Stimulated activated CD8-positive, alpha-beta memory T cell treated with anti-CD3 and anti-CD28 coated beads, Interleukin-4, amount 100 ng/mL, for 24 hours (primary cell): ENCODE results near the gene MYO1C.
A peak's percentile ranks its signal among the peaks of the same experiment; 100 is the strongest.
"Not testable (repeated sequence)": the region's sequence is repeated elsewhere in the genome, so short reads cannot be mapped to it uniquely, and the experiment has no call there.

Source experiments
- DNase-seq: peaks from one replicate; pipeline ENCODE4 v3.0.0-alpha.2; 2020; ENCODE audit warnings: low read depth

The MYO1C gene, protein sequence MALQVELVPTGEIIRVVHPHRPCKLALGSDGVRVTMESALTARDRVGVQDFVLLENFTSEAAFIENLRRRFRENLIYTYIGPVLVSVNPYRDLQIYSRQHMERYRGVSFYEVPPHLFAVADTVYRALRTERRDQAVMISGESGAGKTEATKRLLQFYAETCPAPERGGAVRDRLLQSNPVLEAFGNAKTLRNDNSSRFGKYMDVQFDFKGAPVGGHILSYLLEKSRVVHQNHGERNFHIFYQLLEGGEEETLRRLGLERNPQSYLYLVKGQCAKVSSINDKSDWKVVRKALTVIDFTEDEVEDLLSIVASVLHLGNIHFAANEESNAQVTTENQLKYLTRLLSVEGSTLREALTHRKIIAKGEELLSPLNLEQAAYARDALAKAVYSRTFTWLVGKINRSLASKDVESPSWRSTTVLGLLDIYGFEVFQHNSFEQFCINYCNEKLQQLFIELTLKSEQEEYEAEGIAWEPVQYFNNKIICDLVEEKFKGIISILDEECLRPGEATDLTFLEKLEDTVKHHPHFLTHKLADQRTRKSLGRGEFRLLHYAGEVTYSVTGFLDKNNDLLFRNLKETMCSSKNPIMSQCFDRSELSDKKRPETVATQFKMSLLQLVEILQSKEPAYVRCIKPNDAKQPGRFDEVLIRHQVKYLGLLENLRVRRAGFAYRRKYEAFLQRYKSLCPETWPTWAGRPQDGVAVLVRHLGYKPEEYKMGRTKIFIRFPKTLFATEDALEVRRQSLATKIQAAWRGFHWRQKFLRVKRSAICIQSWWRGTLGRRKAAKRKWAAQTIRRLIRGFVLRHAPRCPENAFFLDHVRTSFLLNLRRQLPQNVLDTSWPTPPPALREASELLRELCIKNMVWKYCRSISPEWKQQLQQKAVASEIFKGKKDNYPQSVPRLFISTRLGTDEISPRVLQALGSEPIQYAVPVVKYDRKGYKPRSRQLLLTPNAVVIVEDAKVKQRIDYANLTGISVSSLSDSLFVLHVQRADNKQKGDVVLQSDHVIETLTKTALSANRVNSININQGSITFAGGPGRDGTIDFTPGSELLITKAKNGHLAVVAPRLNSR

DNA sequence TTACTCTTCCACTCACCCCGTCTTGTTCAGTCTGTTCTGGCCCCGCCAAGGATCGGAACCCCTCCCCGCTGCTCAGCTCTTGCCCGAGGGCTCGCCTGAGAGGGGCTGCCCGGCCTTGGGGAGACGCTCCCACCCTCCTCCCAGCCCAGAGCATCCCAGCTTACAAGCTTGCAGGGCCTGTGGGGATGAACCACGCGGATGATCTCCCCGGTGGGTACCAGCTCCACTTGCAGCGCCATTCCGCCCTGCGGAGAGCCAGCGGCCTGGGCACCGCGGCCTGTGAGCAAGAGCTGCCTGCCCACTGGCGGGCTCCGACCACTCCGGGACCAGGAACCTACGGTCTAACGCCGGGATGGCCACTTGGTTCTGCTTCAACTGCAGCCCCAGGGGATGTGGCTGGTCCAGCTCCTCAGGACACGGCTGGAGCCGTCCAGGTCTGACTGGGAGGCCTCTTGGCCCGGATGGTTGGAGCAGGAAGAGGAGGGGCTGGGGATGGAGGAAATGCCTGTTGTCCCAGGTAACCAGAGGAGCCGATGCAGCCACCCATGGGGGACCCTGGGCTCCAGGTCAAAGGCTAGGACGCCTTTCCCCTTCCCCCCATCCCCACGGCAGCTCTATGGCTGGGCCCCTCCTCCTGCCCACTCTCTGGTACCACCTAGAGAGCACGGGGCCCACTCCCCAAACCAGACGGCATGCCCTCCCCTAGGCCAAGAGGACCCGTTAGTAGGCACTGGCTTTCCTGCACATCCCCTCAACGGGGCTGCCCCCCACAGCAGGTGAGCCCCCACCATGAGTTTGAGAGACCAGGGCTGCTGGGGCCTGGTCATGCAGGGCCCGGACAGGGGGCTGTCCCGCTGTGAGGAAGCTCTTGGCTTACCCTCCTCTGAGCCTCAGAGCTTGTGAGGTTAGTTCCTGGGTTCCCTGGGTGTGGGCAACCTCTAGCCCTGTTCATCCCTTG, at the start of gene MYO1C:
MYO1C (minus strand) TSS at position 438 of the 958 bp plus-strand sequence; CDS start at position 239, 199 bp downstream.
- no peak for DNase-seq

- no peak for DNase-seq
Observed at GRCh38 chr17:1541367-1541904, 49.0 kb upstream of the MYO1C start.

- DNase-seq: no peak
Observed at GRCh38 chr17:1539811-1540210, 47.3 kb upstream of the MYO1C start.

DNA sequence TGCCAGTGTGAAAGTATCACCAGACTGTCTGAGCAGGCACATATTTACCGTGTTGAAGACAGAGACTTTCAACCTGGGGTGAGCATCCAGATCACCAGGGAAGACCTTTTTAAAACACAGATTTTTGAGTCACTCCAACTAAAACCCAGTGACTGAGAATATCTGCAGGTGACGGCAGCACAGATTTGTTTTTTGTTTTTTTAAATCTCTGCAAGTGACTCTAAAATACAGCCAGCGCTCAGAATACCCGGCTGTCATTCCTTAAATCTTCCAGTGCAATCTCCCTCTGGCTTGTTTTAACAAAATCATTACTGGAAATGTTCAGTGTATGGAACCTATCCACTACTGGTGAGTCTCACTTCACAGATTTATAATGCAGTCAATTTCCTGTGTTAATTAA, 43.3 kb upstream of the MYO1C start:
- DNase-seq: no peak

- no peak for DNase-seq
Observed at GRCh38 chr17:1533661-1534325, 41.3 kb upstream of the MYO1C start.

DNA sequence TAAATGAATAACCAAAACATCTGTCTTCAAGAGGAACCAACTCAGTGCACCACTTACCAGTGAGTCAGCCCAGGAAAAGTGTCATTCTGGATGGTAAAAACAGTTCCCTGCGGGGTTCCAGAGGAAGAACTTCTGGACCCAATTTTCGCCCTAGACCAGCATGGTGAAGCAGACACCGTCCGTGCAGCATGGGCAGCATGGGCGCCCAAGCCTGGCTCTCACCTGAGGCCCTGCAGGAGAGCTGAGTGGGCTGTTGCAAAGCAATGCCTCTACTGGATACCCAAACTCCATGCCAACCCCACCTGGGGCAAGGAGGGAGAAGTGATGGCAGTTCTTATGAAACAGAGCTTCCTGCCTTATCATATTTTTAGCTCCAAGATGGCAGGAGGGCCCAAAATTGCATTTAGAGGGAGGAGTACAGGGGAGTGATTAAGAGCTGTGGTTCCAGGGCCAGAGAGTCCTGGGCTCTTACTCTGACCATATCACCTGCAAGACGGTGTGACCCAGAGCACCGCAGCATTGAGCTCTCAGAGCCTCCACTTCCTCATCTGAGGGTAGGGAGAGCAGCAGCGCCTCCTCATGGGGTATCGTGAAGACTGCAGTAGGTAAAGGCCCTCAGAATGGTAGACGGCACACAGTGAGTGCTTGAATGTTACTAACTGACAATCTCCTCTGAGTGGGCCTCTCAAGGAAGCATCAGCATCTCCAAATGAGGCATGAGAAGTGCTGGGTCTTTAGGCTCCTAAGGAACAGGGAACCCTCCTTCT, 40.5 kb upstream of the MYO1C start:
- DNase-seq: peak; percentile 11

GRCh38 chr17:1529863-1530262, 37.4 kb upstream of the MYO1C start:
- DNase-seq: no peak

DNA sequence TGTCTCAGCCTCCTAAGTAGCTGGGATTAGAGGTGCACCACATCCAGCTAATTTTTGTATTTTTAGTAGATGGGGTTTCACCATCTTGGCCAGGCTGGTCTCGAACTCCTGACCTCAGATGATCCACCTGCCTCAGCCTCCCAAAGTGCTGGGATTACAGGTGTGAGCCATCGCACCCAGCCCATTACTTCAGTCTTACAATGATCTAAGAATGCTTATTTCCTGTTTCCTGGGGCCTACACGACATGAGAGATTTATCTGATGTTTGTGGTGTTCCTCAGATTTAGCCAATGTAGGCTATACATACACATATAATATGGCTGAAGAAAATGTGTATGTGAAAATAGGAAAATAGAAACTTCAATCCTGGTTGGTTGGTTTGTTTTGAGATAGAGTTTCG, 34.4 kb upstream of the MYO1C start:
- DNase-seq: not testable (repeated sequence)

GRCh38 chr17:1522626-1523025, 30.1 kb upstream of the MYO1C start:
- no peak for DNase-seq

DNA sequence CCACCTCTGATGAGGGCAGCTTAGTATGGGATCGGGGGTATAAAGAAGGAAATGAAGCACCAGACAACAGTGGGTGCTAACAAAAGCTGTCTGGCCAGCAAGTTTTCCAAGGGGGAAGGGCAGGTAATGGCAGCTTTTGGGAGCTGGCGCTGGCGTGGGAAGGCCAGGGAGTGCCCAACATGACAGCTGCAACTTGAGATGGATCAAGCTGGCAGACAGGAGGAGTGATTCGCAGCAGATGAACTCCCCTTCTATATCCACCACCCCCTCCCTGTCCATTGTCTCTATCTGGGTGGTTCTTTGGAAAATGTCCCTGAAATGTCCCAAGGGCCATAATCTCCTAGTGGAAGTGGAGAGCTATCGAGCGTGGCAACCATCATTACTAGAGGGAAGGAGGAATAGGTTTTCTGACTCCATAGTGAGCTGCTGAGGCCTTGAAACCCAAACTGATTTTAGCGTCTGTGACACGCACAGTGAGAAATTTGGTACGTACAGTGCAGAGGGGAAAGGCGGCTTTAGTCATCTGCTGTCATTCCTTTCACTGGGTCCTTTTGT, 28.7 kb upstream of the MYO1C start:
- no peak for DNase-seq

- no peak for DNase-seq
Observed at GRCh38 chr17:1519678-1520077, 27.2 kb upstream of the MYO1C start.

GRCh38 chr17:1518410-1518809, 25.9 kb upstream of the MYO1C start:
- no peak for DNase-seq

- peak; percentile 96 for DNase-seq
Observed at GRCh38 chr17:1516388-1517161, 24.1 kb upstream of the MYO1C start, which contains the start of gene INPP5K. INPP5K (minus strand) TSS chr17:1516612; CDS start chr17:1516499, 113 bp downstream.

- peak; percentile 11 for DNase-seq
Observed at GRCh38 chr17:1515640-1516387, 23.3 kb upstream of the MYO1C start.

GRCh38 chr17:1512351-1512750, 19.9 kb upstream of the MYO1C start:
- no peak for DNase-seq

DNA sequence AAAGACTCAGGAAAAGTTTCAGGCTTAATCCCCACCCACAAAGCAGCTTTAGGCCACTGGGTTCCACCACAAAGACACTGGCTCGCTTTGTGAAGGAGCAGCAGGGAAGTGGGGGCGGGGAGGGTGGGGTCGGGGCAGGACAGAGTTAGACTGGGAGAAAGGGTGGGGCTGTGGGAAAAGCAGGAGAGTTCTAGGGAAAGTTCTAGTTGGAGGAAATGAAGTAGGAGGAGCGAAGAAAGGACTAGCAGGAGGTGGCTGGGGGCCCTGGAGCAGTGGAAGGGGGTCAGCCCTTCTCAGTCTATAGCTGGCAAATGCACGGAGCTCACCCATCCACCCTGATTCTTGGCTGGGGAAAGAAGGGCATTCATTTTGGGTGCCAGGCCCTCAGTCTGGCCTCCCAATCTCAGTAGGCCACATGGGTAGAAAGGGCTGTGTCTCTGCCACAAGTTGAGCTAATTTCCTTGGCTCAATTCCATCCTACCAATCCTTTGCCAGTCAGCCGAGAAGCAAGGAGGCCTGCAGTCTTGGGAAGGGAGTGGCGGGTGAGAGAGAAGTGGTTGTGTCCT, 19.4 kb upstream of the MYO1C start:
- DNase-seq: no peak

DNA sequence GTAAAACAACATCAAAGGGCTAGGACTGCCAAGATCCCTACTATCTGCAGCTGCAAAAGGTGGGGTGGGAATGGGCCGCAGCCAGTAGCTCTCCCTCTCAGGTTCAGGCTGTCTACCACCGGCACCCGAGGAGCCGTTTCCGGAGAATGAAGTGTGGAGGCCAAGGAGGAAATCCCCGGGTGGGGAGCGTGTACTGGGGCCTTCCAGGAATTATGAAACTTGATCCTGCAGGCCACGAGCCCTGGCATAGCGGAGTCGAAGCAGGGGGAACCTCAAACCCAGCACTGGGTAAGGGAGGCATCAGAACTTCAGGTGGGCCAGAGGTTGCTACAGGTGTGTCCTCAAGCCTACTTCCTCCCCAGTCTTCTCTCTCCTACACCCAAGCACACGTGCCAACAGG, 18.8 kb upstream of the MYO1C start:
- no peak for DNase-seq
